H1 (cell line): ENCODE results near the gene GKN2. TPM values are rescaled to one million over a fixed set of nuclear protein-coding genes. Genes with fewer than 3 reads are reported as not detected.

Experiments
- CHD1 ChIP-seq: IDR thresholded peaks from 2 replicates; pipeline ENCODE4 v1.6.1; 2012; ENCODE audit warnings: low read depth, low read length, improper control_type of control experiment
- GABPA ChIP-seq: IDR thresholded peaks from 2 replicates; pipeline ENCODE4 v1.6.1; 2011; ENCODE audit warnings: mild to moderate bottlenecking, low read length, moderate library complexity, borderline replicate concordance; ENCODE audit not compliant: insufficient read depth
- HDAC2 ChIP-seq, 2 experiments: fragments of 300-600 bp in 1 of 2; sonication (generic) in 1 of 2; IDR thresholded peaks; 2 replicates each; pipeline ENCODE4 v1.6.1; 2011 to 2012; ENCODE audit warnings: low read depth in 2 of 2, low read length in 2 of 2, mild to moderate bottlenecking in 2 of 2, moderate library complexity in 2 of 2, borderline replicate concordance in 1 of 2, inconsistent platforms in 1 of 2
- HDAC6 ChIP-seq: IDR thresholded peaks from one replicate; pipeline ENCODE4 v1.7.1; 2012; ENCODE audit warnings: low read depth, mild to moderate bottlenecking, inconsistent platforms, low read length, moderate library complexity
- JUN ChIP-seq: IDR thresholded peaks from 2 replicates; pipeline ENCODE4 v1.6.1; 2011; ENCODE audit warnings: low read depth, mild to moderate bottlenecking, improper control_type of control experiment, low read length
- ZNF274 ChIP-seq: IDR thresholded peaks from 2 replicates; pipeline ENCODE4 v1.7.0; 2012; ENCODE audit warnings: low read length, borderline replicate concordance; ENCODE audit errors: extremely low read depth
- polyA plus RNA-seq, 7 experiments: library from polyadenylated mRNA; depleted of rRNA in 3 of 7; stranded (reverse) in 5 of 7; unstranded in 2 of 7; fragments of >200 nt in 5 of 7; fragments of 200-250 nt in 2 of 7; gene quantifications; 1 replicate in 5 of 7; 2 replicates in 1 of 7; 4 replicates in 1 of 7; pipeline versions ENCODE4 v1.2.1 to v1.2.3, GENCODE V29; 2011 to 2013; ENCODE audit warnings: missing spikeins in 2 of 7, mixed read lengths in 2 of 7
- total RNA-seq: library from RNA; stranded (reverse); fragmentation: NEBNext Ultra II Directional; extraction: Animal tissue kit (Norgen Biotek cat#: 25700); gene quantifications from 2 replicates; pipeline ENCODE4 v1.2.1, GENCODE V29; 2021

Gene GKN2
- total and polyA plus RNA-seq, 2 of the 8 experiments (the other 6 are each of a cell fraction or from before 2014, with no cell fraction given) = not detected

- TF ChIP-seq GABPA (no peak), JUN (no peak), HDAC2 (IDR thresholded peaks at IDR 0.05; ENCODE audit: borderline replicate concordance in 1 of 2, low read depth in 2 of 2, low read length in 2 of 2) (no peak), HDAC6 (no peak), ZNF274 (no peak), CHD1 (no peak)
These were observed 16.3 kb downstream of the GKN2 start (continued) for GRCh38 chr2:68936427-68936826.
